NCI-H1694 treated with DMSO at 0.1 percent for 48 hours (cell line): ENCODE results near the gene PPM1L.

Source experiments
- DNase-seq: peaks from one replicate; lab custom pipeline; 2025; lab: John Stamatoyannopoulos, UW

Gene PPM1L

GRCh38 chr3:161043336-161044035 lies 287.5 kb downstream of the PPM1L start:
- no peak for DNase-seq

DNA sequence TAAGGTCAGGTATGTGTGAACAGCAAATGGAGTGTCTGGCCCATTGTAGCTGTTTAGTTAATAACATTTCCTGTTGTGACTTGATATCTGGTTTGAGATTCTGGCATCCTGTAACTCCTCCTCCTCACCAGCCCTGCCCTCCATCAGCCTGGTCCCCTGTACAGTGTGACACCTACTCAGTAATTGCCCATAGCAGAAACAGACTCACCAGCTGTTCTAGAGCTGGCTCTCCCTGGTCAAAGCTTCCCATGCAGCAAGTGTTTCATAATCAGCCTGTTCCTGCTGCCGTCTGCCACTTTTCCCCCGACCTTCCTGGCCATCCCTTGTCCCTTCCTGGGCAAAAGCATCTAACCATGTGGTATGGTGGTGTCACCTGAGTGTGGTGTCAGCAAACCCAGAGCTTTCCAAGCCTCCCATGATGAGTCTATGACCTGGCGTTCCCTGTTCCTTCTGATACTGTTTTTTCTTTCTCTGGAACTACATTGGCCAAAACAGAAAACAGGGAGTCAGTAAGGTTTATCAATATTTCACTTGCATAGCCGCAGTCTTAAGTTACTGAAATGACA lies 293.7 kb downstream of the PPM1L start:
- no peak for DNase-seq

DNA sequence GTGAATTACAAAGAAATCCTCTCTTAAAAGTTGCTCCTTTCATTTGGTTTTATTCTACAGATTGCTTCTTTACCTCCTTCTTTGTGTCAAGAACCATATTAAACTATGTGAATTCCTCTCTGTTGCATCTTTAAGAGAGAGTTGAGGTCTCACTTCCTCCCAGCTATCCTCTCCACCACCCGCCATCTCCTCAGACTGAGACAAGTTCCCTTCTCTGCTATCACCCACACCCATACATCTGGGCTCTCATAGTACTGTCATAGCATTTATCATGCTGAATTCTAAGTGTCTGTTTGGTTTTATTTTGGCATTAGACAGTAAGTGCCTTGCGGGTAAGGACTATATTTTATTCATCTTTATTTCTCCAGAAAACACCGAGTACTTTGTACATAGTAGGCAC lies 294.9 kb downstream of the PPM1L start:
- DNase-seq = no peak

- DNase-seq = no peak
These were observed 295.8 kb downstream of the PPM1L start for GRCh38 chr3:161051856-161052255.

DNA sequence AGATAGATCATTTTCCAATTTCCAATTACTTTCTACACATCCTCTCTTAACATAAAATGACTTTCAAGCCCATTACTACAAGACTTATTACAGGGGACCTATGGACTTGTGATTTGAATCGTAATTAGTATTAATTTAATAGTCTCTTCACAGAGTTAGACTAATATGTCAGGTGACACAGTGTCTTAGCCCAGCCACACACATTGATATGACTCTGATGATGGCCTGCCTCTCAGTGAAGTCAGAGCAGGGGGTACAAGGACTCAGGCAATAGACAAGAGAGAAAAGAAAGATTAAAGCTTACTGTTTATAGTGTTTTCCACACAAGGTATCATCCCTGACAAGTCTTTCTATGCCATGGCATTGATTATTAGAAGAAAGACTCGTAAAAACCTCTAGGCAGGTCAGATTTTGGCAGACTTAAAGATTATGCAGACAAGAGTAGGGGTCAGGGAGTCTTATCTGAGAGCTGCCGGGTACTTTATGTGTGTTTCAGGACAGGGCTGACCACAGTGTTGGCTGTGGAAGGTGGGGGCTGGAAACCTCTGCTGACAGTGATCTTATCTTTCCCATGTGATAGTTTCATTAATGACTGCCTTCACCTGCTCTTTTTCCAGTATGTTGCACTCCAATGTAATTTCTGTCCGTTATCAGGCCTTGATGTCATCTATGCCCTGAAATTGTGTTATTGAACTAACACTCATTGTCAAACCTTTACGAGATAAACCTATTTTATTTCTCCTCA lies 299.0 kb downstream of the PPM1L start:
- no peak for DNase-seq

DNA sequence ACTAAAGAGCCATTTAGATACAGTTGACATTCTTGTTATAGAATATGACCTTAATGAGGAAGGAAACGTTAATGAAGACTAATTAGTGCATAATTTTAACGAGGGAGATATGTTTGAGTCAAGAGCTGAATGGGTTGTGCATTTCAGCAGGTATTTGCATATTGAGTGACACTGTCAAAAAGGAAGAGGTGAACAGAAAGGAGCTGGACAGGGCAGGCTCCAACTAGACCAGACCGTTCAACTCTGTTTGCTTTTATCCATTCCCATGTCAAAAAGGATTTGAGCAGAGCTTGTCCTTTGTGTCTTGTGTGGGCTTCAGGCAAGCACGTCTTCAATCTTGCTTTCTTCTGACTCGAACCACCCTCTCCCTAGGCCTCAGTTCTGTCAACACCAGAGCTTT lies 308.4 kb downstream of the PPM1L start:
- no peak for DNase-seq

GRCh38 chr3:161066930-161067329 lies 310.9 kb downstream of the PPM1L start:
- DNase-seq = no peak

DNA sequence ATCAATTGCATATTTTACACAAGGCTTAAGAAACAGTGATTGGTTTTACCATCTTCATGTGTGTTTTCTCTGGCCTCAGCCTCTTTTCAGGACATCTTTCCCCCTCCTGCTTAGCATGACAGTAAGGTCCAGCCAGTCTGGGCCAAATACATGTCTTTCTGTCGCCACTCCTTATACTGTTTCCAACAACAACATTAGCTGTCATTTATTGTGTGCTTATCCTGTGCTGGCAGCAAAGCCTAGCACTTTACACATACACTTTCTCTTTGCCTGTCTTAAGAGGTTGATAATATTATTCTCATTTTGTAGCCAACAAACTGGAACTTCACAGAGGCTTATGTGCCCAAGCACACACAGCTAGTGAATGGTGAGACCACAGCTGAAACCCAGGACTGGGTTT lies 311.3 kb downstream of the PPM1L start:
- DNase-seq = no peak

- no peak for DNase-seq
These were observed 313.6 kb downstream of the PPM1L start for GRCh38 chr3:161069511-161070251.

DNA sequence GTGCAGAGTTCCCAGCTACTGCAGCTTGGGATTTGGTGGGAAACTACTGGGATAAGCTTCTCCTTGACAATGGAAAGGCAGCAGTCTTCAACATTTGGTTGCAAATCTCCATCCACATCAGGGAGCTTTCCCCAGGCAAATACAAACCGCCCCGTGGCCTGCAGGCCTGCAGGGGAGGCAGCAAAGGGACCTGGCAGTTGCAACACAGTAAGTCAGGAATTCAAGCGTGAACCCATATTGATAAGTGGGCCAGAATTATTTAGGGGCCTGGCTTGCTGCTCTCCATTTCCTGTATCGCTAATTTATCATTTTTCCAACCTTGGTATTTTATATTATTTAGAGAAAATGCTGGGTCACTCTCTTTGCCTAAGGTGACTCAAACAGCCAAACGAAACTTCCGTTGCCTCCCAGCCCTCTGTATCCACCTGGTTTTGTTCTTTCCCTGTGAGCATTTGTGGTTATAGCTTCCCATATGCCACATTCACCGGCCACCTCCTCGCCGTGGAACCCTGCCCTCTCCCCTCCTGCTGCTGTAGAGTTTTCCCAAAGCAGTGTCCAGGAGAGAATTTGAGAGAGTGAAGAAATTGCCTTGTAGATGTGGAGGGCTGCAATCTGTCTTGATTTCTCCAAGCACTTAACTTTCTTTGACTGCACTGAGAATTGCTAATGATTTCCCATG lies 314.4 kb downstream of the PPM1L start:
- DNase-seq = no peak

DNA sequence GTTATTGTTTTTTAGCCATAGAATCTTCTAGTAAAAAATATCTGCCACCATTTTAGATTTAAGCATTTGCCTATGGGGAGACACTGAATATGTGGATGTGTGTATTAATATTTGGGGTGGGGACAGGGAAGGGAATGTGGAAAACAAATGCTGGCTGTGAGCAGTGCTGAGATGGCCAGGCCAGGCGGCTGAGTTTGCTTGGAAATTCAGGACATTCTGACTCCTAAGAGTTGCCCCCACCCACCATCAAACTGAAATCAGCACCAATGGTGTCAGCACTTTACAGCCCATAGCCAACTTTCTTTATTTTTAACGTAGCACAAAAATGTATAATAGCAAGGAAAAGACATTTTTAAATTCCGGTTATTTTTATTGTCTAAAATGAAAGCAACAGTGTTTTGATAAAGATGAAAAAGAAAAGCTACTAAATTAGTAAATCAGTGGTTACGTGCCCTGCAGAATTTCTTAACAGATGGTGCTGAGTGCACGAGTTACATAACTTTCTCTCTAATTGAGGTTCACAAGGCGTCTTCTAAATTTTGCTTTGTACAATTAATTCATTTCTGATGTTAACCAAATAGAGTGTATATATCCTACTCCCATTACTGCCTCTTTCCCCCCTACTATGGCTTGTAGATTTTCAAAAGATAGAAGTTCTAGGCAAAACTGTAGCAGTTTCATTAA lies 315.1 kb downstream of the PPM1L start:
- DNase-seq = no peak

GRCh38 chr3:161072211-161072621 lies 316.2 kb downstream of the PPM1L start:
- no peak for DNase-seq

DNA sequence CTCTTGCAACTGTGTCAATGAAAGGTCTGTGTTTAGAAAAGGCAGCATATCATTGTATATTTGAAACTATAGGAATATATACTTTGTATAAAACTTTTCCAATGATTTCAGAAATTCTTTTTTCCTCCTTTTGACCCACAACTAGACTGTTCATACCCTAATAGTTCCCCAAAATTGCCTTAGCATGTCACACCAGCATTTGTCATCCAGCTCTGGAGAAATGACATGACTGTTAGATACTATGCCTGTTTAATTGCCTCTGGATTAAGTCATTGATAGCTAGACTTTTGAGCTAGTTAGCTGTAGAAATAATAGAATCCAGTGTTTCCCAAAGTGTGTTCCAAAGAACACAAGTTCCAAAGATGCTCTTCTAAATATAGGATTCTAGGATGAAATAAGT lies 316.7 kb downstream of the PPM1L start:
- no peak for DNase-seq

- DNase-seq = no peak
These were observed 317.1 kb downstream of the PPM1L start for GRCh38 chr3:161073181-161073580.

DNA sequence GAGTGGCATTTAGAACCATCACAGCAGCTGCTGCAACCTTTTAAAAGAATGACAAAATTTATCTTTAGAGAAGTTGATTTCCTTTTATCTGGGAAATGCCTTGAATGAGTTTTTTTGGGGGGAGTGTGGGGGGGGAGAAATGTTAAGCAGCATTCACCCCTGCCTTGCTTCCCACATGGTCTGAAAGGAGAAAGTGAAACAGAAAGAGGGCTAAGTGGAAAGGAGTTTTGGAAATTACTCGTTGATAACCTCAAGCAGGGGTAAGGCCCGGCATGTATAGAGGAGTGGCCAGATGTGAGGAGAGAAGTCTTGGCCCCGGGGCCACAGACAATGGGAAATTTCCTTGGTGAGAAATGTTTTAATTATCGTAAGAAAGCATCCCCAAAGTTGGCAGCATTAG lies 325.6 kb downstream of the PPM1L start:
- no peak for DNase-seq

DNA sequence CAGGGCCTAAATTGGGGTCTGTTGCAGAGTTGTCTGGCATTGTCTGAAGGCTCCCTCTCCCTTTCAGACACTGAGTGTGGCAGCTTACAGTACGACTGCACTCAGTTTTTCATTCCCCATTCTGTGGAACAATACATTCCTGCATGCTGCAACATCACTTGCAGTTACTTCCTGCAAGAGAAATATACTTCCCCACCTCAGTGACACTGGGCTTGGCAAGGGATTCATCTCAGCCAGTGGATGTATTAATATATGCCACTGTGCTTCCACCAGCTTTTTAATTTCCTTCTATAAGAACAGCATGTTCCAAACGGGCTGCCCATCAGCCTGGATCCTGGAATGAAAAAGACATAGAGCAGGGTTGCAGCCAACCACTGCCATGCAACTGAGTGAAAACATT lies 326.0 kb downstream of the PPM1L start:
- DNase-seq = no peak

- no peak for DNase-seq
These were observed 327.1 kb downstream of the PPM1L start for GRCh38 chr3:161083131-161083530.

DNA sequence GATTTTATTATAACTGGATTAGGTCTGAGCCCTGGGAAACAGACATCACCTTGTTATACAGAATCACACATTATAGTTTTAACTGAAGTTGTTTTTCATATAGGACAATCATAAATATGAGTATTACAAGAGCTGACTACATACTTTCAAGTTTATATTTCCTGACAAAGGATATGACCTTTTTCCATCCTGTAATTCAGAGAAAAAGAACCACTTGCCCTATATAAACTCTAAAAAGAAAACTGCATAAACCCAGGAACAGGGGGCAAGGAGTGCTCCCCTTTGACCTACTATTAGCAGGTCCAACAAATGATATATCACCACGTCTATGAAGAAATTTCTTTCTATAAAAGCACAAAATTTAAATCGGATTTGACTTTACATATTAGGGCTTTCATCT lies 328.2 kb downstream of the PPM1L start:
- no peak for DNase-seq

GRCh38 chr3:161093895-161094294 lies 337.9 kb downstream of the PPM1L start:
- DNase-seq = no peak

GRCh38 chr3:161096771-161097367 lies 340.8 kb downstream of the PPM1L start:
- peak; percentile 26 for DNase-seq

DNA sequence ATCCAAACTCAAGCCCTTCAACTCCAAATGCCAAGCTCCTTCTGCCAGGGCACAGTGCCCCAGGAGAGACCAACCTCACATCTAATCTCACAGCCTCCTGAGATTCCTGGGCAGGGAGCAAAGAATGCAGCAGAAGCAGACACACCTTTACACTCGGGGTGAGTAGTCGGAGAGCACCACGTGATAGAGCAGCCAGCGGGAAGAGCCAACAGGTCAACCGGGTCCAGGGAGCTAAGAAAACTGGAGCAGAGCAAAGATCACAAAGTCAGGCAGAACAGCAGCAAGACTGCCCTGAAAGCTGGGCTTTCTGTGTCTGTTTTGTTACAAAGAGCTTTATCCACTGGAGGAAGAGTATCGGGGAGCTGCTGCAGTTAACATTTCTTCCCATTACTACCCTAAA lies 345.0 kb downstream of the PPM1L start:
- no peak for DNase-seq
